Measurements from ENCODE around the gene RRN3. TPM values are rescaled to one million over a fixed set of nuclear protein-coding genes. Genes with fewer than 3 reads are reported as not detected.

Gene RRN3
- total and polyA plus RNA-seq, 9 of the 15 experiments (the other 6 are each of a cell fraction or from before 2014, with no cell fraction given): 22.2 to 49.5 (median 28.4) TPM

DNA sequence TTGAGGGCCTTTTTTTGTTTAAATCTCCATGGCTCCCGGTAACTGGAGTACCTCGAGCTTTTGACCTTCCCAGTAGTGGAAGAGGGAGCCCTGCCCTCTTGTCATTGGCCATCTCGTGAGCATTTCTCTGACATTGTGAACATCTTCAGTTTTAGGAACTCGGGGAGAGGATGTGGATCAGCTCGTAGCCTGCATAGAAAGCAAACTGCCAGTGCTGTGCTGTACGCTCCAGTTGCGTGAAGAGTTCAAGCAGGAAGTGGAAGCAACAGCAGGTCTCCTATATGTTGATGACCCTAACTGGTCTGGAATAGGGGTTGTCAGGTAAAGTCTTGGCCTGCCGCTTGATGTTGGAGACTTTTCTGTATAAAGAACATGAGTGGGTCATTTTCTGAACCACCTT is 62.5 kb downstream of the RRN3 start:
- no peak for DNase-seq (ENCODE audit: extremely low read depth in 1 of 4, low spot score in 3 of 4)
- no peaks in the 10 kb centered on the region for H3K9me1 ChIP-seq (ENCODE audit: control insufficient read depth, insufficient read depth, low read length)
- in situ Hi-C loops (cut with MboI) (no loop called here), intact Hi-C loops (cut with micrococcal nuclease) (no loop called here)
- H3K9ac ChIP-seq (ENCODE audit: insufficient read depth in 1 of 2, low read depth in 2 of 2, low read length in 2 of 2): no peak overlapping the region
- no peaks in the 10 kb centered on the region for H3K27me3 ChIP-seq (ENCODE audit: control insufficient read depth in 2 of 2, insufficient read depth in 2 of 2, low read length in 2 of 2)
- no peaks in the 10 kb centered on the region for H3K9me3 ChIP-seq (replicated peaks; ENCODE audit: control insufficient read depth, insufficient read depth, low read depth, low read length)
- TF ChIP-seq CEBPZ (IDR thresholded peaks at IDR 0.05; ENCODE audit: borderline replicate concordance, low read depth, low read length) (no peak), KAT7 (CRISPR knock-in tag; IDR thresholded peaks at IDR 0.05; ENCODE audit: borderline replicate concordance) (no peak), ARHGAP35 (IDR thresholded peaks at IDR 0.05; ENCODE audit: partially characterized antibody) (no peak)
- H4K20me1 ChIP-seq (replicated peaks; ENCODE audit: control insufficient read depth, insufficient read depth, low read length): 0 out of 2 replicates have a peak, but pooled peaks cover 6% of the 10 kb centered on the region
- POLR2A ChIA-PET: interaction anchor here (0.8 to 1.4 kb wide), 2 partner anchors 9 to 10 kb away, joined by 3 to 4 read pairs; no protein-coding TSS in a partner anchor
- no peak for ATAC-seq
- H3K27ac ChIP-seq (ENCODE audit: extremely low read depth, low read depth, low read length): no peak overlapping the region
- H3K4me1 ChIP-seq (replicated peaks in 1 of 2; ENCODE audit: control insufficient read depth in 2 of 2, insufficient read depth in 2 of 2, low read length in 2 of 2): peaks cover 0 to 6% of the 10 kb centered on the region in 2 experiments; a peak in 2 of 5 replicates
- 90% methylated on average over 8 of the region's 8 CpGs for WGBS (ENCODE audit: insufficient coverage, low coverage, missing lambda C conversion rate)
- no peak overlapping the region for H3K4me3 ChIP-seq
- CTCF ChIA-PET (ENCODE audit: low intra/inter-chr PET ratio): no interaction called here
- H2AFZ ChIP-seq (ENCODE audit: low read depth, low read length): no peak overlapping the region
- FAIRE-seq: no peak
- no peak overlapping the region for H3K4me2 ChIP-seq (ENCODE audit: insufficient read depth, low read length)
- peaks cover 75% of the 10 kb centered on the region; the same call in 2 of the 3 replicates for H3K36me3 ChIP-seq (ENCODE audit: control insufficient read depth, insufficient read depth, low read length)
- H3K79me2 ChIP-seq (ENCODE audit: control insufficient read depth, insufficient read depth, low read length): no peaks in the 10 kb centered on the region
- BruUV-seq (replicated peaks): no TSS peak
